IMR-90 (cell line): ENCODE measurements around the gene CYP2E1. TPM values are rescaled to one million over a fixed set of nuclear protein-coding genes. Genes with fewer than 3 reads are reported as not detected.

ENCODE experiments used
- ATAC-seq: fragments of 200-7000 bp; cut with Tn5 transposase; 2 replicates; pipeline ENCODE4 v1.9.1; 2020; ENCODE audit warnings: low read depth, mild to moderate bottlenecking, moderate library complexity
- BruUV-seq: library from RNA; stranded (reverse); fragments of 400-500 nt; replicated peaks from 2 replicates; lab custom pipeline; 2021; lab: Mats Ljungman, UMichigan
- CTCF ChIA-PET: fragments of 300-600 bp; formaldehyde crosslinking; extraction: SDS; loops from one replicate; lab custom pipeline; 2021; ENCODE audit warnings: antibody characterized with exemption; lab: Yijun Ruan, JAX
- POLR2A ChIA-PET: fragments of 300-600 bp; sonication (Branson Sonifier 250); formaldehyde crosslinking; loops from one replicate; lab custom pipeline; 2022; ENCODE audit warnings: antibody characterized with exemption; ENCODE audit not compliant: unreplicated experiment; lab: Charles Lee
- DNase-seq: peaks from one replicate; pipeline ENCODE4 v3.0.0; 2013
- H2AFZ ChIP-seq: replicated peaks from 2 replicates; pipeline ENCODE3; 2013; ENCODE audit warnings: low read length, mild to moderate bottlenecking; ENCODE audit not compliant: poor library complexity
- H2AK5ac ChIP-seq: 2 replicates; pipeline ENCODE4 v1.6.1; 2013; ENCODE audit warnings: low read depth, low read length, inconsistent platforms
- H2AK9ac ChIP-seq: replicated peaks from 2 replicates; pipeline ENCODE3; 2013; ENCODE audit warnings: mild to moderate bottlenecking, low read depth, low read length, moderate library complexity; ENCODE audit not compliant: poor library complexity
- H2BK120ac ChIP-seq: 2 replicates; pipeline ENCODE4 v1.6.1; 2013; ENCODE audit warnings: low read depth, low read length, inconsistent platforms
- H2BK15ac ChIP-seq: 3 replicates; pipeline ENCODE4 v1.6.1; 2013; ENCODE audit warnings: low read depth, low read length, inconsistent platforms
- H2BK20ac ChIP-seq: 2 replicates; pipeline ENCODE4 v1.6.1; 2013; ENCODE audit warnings: low read depth, mild to moderate bottlenecking, inconsistent platforms, low read length, moderate library complexity
- H2BK5ac ChIP-seq: 2 replicates; pipeline ENCODE4 v1.6.1; 2013; ENCODE audit warnings: mild to moderate bottlenecking, low read depth, low read length, inconsistent platforms; ENCODE audit not compliant: poor library complexity, severe bottlenecking
- H3K14ac ChIP-seq: replicated peaks from 2 replicates; pipeline ENCODE4 v1.6.1; 2013; ENCODE audit warnings: low read depth, low read length, inconsistent platforms
- H3K18ac ChIP-seq: 2 replicates; pipeline ENCODE4 v1.6.1; 2013; ENCODE audit warnings: low read depth, low read length, control low read depth
- H3K23ac ChIP-seq: 2 replicates; pipeline ENCODE4 v1.6.1; 2013; ENCODE audit warnings: low read depth, low read length, inconsistent platforms
- H3K27ac ChIP-seq: 2 replicates; pipeline ENCODE4 v1.5.1; 2013; ENCODE audit warnings: mild to moderate bottlenecking, control low read depth, low read length; ENCODE audit not compliant: insufficient read depth
- H3K27me3 ChIP-seq: 2 replicates; pipeline ENCODE4 v1.6.1; 2013; ENCODE audit warnings: low read length; ENCODE audit not compliant: control insufficient read depth, insufficient read depth
- H3K36me3 ChIP-seq: 2 replicates; pipeline ENCODE4 v1.6.1; 2013; ENCODE audit warnings: low read length, mixed read lengths; ENCODE audit not compliant: control insufficient read depth, insufficient read depth
- H3K4ac ChIP-seq: 2 replicates; pipeline ENCODE4 v1.6.1; 2013; ENCODE audit warnings: low read depth, low read length, inconsistent platforms
- H3K4me1 ChIP-seq: 2 replicates; pipeline ENCODE4 v1.6.1; 2013; ENCODE audit warnings: low read length, mixed read lengths; ENCODE audit not compliant: control insufficient read depth, insufficient read depth
- H3K4me2 ChIP-seq: 2 replicates; pipeline ENCODE4 v1.6.1; 2013; ENCODE audit warnings: low read depth, mild to moderate bottlenecking, control low read depth, low read length, moderate library complexity
- H3K4me3 ChIP-seq: 2 replicates; pipeline ENCODE4 v1.5.1; 2013; ENCODE audit warnings: low read depth, mild to moderate bottlenecking, control low read depth, low read length, moderate library complexity; ENCODE audit not compliant: insufficient read depth
- H3K56ac ChIP-seq: 2 replicates; pipeline ENCODE4 v1.6.1; 2013; ENCODE audit warnings: low read length, inconsistent platforms; ENCODE audit not compliant: insufficient read depth; ENCODE audit errors: extremely low read depth
- H3K79me1 ChIP-seq, 2 experiments: 2 replicates each; pipeline ENCODE4 v1.6.1; 2013; ENCODE audit warnings: low read length in 2 of 2, inconsistent platforms in 1 of 2, low read depth in 1 of 2
- H3K9ac ChIP-seq: 2 replicates; pipeline ENCODE4 v1.6.1; 2013; ENCODE audit warnings: low read depth, low read length, control low read depth
- H3K9me1 ChIP-seq: 2 replicates; pipeline ENCODE4 v1.6.1; 2013; ENCODE audit warnings: low read length, inconsistent platforms; ENCODE audit not compliant: insufficient read depth
- H3K9me3 ChIP-seq: 2 replicates; pipeline ENCODE4 v1.6.1; 2013; ENCODE audit warnings: low read length; ENCODE audit not compliant: control insufficient read depth, insufficient read depth
- H4K20me1 ChIP-seq: 2 replicates; pipeline ENCODE4 v1.6.1; 2013; ENCODE audit warnings: low read length, inconsistent platforms; ENCODE audit not compliant: insufficient read depth
- H4K5ac ChIP-seq: 2 replicates; pipeline ENCODE4 v1.6.1; 2013; ENCODE audit warnings: mild to moderate bottlenecking, low read depth, low read length, control low read depth
- H4K8ac ChIP-seq, 2 experiments: 2 replicates each; pipeline ENCODE4 v1.6.1; 2013; ENCODE audit warnings: low read depth in 2 of 2, low read length in 2 of 2, control low read depth in 1 of 2, inconsistent platforms in 1 of 2
- H4K91ac ChIP-seq: 2 replicates; pipeline ENCODE4 v1.6.1; 2013; ENCODE audit warnings: low read depth, low read length, inconsistent platforms; ENCODE audit not compliant: insufficient read depth
- BHLHE40 ChIP-seq: fragments of 150-350 bp; IDR thresholded peaks from 2 replicates; pipeline ENCODE4 v1.6.1; 2016; ENCODE audit warnings: mild to moderate bottlenecking, low read depth, low read length
- CEBPB ChIP-seq: IDR thresholded peaks from 2 replicates; pipeline ENCODE4 v1.6.1; 2012; ENCODE audit warnings: low read depth, low read length, improper control_type of control experiment
- CHD1 ChIP-seq: IDR thresholded peaks from 2 replicates; pipeline ENCODE4 v1.6.1; 2012; ENCODE audit warnings: low read depth, low read length, improper control_type of control experiment
- FOS ChIP-seq: fragments of 150-350 bp; IDR thresholded peaks from 2 replicates; pipeline ENCODE4 v1.6.1; 2016; ENCODE audit warnings: low read depth, low read length
- MAFK ChIP-seq: IDR thresholded peaks from 2 replicates; pipeline ENCODE4 v1.6.1; 2012; ENCODE audit warnings: low read depth, low read length, improper control_type of control experiment
- MAZ ChIP-seq: IDR thresholded peaks from 2 replicates; pipeline ENCODE4 v1.6.1; 2012; ENCODE audit warnings: low read depth, mild to moderate bottlenecking, low read length, improper control_type of control experiment, moderate library complexity, borderline replicate concordance
- MXI1 ChIP-seq: IDR thresholded peaks from 2 replicates; pipeline ENCODE4 v1.6.1; 2012; ENCODE audit warnings: low read depth, mild to moderate bottlenecking, low read length, moderate library complexity, borderline replicate concordance
- NFE2L2 ChIP-seq: fragments of 150-350 bp; IDR thresholded peaks from 2 replicates; pipeline ENCODE4 v1.6.1; 2016; ENCODE audit warnings: low read depth, mild to moderate bottlenecking, low read length
- POLR2A ChIP-seq: IDR thresholded peaks from 2 replicates; pipeline ENCODE4 v1.6.1; 2012; ENCODE audit warnings: mild to moderate bottlenecking, low read depth, low read length
- RAD21 ChIP-seq: IDR thresholded peaks from 2 replicates; pipeline ENCODE4 v1.6.1; 2012; ENCODE audit warnings: low read length, improper control_type of control experiment
- RCOR1 ChIP-seq: IDR thresholded peaks from 2 replicates; pipeline ENCODE4 v1.6.1; 2012; ENCODE audit warnings: mild to moderate bottlenecking, low read length, improper control_type of control experiment; ENCODE audit not compliant: insufficient replicate concordance
- RFX5 ChIP-seq: IDR thresholded peaks from 2 replicates; pipeline ENCODE4 v1.8.0; 2012; ENCODE audit warnings: low read depth, mild to moderate bottlenecking, low read length, moderate library complexity
- SMC3 ChIP-seq: fragments of 150-350 bp; IDR thresholded peaks from 2 replicates; pipeline ENCODE4 v1.6.1; 2016; ENCODE audit warnings: low read depth, mild to moderate bottlenecking, antibody characterized with exemption, low read length, moderate library complexity
- WGBS, 2 experiments: methylation state at CpG; one replicate each; pipeline versions ENCODE4 v1.1.5 to v1.1.7; 2013; ENCODE audit warnings: missing lambda C conversion rate in 2 of 2; ENCODE audit not compliant: insufficient read length in 1 of 2; ENCODE audit errors: extremely low coverage in 2 of 2; 5-methylcytosine and 5-hydroxymethylcytosine counted together
- dilution Hi-C: fragments of 300-500 bp; cut with HindIII; formaldehyde crosslinking; loops from one replicate; pipeline ENCODE4 v1.14.3; 2018; ENCODE audit warnings: low sequenced_read_pairs; ENCODE audit not compliant: unreplicated experiment
- in situ Hi-C: fragments of 300-500 bp; cut with MboI; formaldehyde crosslinking; loops from 3 replicates; pipeline ENCODE4 v1.14.3; 2019; ENCODE audit warnings: low sequenced_read_pairs, inconsistent platforms, mixed read lengths
- intact Hi-C: fragments of 100-400 bp; cut with micrococcal nuclease; formaldehyde crosslinking; loops from 2 replicates; pipeline ENCODE4 v1.10.0; 2022
- polyA plus RNA-seq, 3 experiments: library from polyadenylated mRNA; depleted of rRNA; stranded (reverse); fragments of >200 nt; gene quantifications; 2 replicates each; pipeline ENCODE4 v1.2.3, GENCODE V29; 2012; ENCODE audit warnings: low replicate concordance in 1 of 3
- total RNA-seq: library from RNA; depleted of rRNA; stranded (reverse); fragments of >200 nt; gene quantifications from 2 replicates; pipeline ENCODE4 v1.2.3, GENCODE V29; 2012
- TF ChIP-seq, protein P1 (sequence below): fragments of 150-350 bp; IDR thresholded peaks from 2 replicates; pipeline ENCODE4 v1.6.1; 2017; ENCODE audit warnings: mild to moderate bottlenecking, antibody characterized with exemption, low read length, low read depth
- TF ChIP-seq, protein P2 (sequence below): fragments of 150-350 bp; IDR thresholded peaks from 2 replicates; pipeline ENCODE4 v1.6.1; 2016; ENCODE audit warnings: low read depth, mild to moderate bottlenecking, low read length, moderate library complexity, borderline replicate concordance
- TF ChIP-seq, protein P3 (sequence below): conservative IDR thresholded peaks from 2 replicates; pipeline ENCODE4 v1.5.1; 2012; ENCODE audit warnings: mild to moderate bottlenecking, low read depth, low read length, improper control_type of control experiment

CYP2E1 gene
- total and polyA plus RNA-seq, 2 of the 4 experiments (the other 2 are of a cell fraction), result 0.36 to 1.7 TPM

DNA sequence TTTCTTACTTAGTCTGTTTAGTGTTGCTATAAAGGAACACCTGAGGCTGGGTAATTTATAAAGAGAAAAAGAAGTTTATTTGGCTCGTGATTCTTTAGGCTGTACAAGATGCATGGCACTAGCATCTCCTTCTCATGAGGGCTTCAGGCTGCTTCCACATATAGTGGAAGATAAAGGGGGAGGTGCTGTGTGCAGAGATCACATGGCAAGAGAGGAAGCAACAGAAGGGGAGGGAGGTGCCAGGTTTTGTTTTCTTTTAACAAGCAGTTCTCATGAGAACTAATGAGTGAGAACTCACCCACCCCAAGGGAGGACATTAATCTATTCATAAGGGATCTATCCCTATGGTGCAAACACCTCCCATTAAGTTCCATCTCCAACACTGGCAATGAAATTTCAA, 17.3 kb downstream of the CYP2E1 start:
- Histone ChIP-seq H2BK5ac (no peak overlapping the region), H3K4me3 (no peak overlapping the region), H3K27ac (no peak overlapping the region), H2BK15ac (no peak overlapping the region), H2AK9ac (no peak overlapping the region), H4K20me1 (no peaks in the 10 kb centered on the region), H3K56ac (no peak overlapping the region), H3K4me2 (no peak overlapping the region), H3K14ac (no peak overlapping the region), H2AFZ (no peak overlapping the region), H3K9ac (no peak overlapping the region), H3K79me1 (no peaks in the 10 kb centered on the region), H3K27me3 (no peaks in the 10 kb centered on the region), H4K91ac (no peak overlapping the region), H3K9me1 (no peaks in the 10 kb centered on the region), H2BK120ac (no peak overlapping the region), H3K18ac (no peak overlapping the region), H4K5ac (no peak overlapping the region), H3K36me3 (no peaks in the 10 kb centered on the region), H3K23ac (no peak overlapping the region), H3K4ac (no peak overlapping the region), H3K9me3 (peaks cover 5% of the 10 kb centered on the region; the same call in 1 of the 2 replicates), H3K4me1 (no peaks in the 10 kb centered on the region), H2BK20ac (no peak overlapping the region), H4K8ac (no peak overlapping the region), H2AK5ac (no peak overlapping the region)
- intact Hi-C loops (no loop called here), in situ Hi-C loops (no loop called here), dilution Hi-C loops (no loop called here)
- CTCF ChIA-PET, result no interaction called here
- TF ChIP-seq, protein P1, sequence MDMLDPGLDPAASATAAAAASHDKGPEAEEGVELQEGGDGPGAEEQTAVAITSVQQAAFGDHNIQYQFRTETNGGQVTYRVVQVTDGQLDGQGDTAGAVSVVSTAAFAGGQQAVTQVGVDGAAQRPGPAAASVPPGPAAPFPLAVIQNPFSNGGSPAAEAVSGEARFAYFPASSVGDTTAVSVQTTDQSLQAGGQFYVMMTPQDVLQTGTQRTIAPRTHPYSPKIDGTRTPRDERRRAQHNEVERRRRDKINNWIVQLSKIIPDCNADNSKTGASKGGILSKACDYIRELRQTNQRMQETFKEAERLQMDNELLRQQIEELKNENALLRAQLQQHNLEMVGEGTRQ, result no peak
- TF ChIP-seq RFX5 (no peak), POLR2A (no peak), MAZ (no peak), NFE2L2 (no peak), BHLHE40 (no peak), FOS (no peak), RAD21 (no peak), SMC3 (no peak), MAFK (no peak), CHD1 (no peak), CEBPB (no peak), RCOR1 (no peak), MXI1 (no peak)
- TF ChIP-seq, protein P2, sequence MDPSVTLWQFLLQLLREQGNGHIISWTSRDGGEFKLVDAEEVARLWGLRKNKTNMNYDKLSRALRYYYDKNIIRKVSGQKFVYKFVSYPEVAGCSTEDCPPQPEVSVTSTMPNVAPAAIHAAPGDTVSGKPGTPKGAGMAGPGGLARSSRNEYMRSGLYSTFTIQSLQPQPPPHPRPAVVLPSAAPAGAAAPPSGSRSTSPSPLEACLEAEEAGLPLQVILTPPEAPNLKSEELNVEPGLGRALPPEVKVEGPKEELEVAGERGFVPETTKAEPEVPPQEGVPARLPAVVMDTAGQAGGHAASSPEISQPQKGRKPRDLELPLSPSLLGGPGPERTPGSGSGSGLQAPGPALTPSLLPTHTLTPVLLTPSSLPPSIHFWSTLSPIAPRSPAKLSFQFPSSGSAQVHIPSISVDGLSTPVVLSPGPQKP, result no peak
- TF ChIP-seq, protein P3, sequence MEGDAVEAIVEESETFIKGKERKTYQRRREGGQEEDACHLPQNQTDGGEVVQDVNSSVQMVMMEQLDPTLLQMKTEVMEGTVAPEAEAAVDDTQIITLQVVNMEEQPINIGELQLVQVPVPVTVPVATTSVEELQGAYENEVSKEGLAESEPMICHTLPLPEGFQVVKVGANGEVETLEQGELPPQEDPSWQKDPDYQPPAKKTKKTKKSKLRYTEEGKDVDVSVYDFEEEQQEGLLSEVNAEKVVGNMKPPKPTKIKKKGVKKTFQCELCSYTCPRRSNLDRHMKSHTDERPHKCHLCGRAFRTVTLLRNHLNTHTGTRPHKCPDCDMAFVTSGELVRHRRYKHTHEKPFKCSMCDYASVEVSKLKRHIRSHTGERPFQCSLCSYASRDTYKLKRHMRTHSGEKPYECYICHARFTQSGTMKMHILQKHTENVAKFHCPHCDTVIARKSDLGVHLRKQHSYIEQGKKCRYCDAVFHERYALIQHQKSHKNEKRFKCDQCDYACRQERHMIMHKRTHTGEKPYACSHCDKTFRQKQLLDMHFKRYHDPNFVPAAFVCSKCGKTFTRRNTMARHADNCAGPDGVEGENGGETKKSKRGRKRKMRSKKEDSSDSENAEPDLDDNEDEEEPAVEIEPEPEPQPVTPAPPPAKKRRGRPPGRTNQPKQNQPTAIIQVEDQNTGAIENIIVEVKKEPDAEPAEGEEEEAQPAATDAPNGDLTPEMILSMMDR, result no peak
- DNase-seq (no peak), ATAC-seq (no peak)
- POLR2A ChIA-PET, result no interaction called here
- BruUV-seq, result no TSS peak
- whole genome bisulfite sequencing, 2 experiments, result no CpG with 5 or more reads among the region's 1 CpG
